ENCODE measurements around the gene LIMS1.
A peak's percentile ranks its signal among the peaks of the same experiment; 100 is the strongest.

- TF ChIP-seq, protein P1, sequence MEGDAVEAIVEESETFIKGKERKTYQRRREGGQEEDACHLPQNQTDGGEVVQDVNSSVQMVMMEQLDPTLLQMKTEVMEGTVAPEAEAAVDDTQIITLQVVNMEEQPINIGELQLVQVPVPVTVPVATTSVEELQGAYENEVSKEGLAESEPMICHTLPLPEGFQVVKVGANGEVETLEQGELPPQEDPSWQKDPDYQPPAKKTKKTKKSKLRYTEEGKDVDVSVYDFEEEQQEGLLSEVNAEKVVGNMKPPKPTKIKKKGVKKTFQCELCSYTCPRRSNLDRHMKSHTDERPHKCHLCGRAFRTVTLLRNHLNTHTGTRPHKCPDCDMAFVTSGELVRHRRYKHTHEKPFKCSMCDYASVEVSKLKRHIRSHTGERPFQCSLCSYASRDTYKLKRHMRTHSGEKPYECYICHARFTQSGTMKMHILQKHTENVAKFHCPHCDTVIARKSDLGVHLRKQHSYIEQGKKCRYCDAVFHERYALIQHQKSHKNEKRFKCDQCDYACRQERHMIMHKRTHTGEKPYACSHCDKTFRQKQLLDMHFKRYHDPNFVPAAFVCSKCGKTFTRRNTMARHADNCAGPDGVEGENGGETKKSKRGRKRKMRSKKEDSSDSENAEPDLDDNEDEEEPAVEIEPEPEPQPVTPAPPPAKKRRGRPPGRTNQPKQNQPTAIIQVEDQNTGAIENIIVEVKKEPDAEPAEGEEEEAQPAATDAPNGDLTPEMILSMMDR (IDR thresholded peaks at IDR 0.05; ENCODE audit: extremely low read depth in 1 of 2, insufficient read depth in 1 of 2, low read depth in 1 of 2, low read length in 2 of 2): no peak
- peak; percentile 93 for TF ChIP-seq POLR2A (IDR thresholded peaks at IDR 0.05; ENCODE audit: low read depth, low read length)
- TF ChIP-seq EZH2 (IDR thresholded peaks at IDR 0.05; ENCODE audit: borderline replicate concordance, low read depth, low read length, severe bottlenecking): no peak
- peak; percentile 6 for TF ChIP-seq MYC (IDR thresholded peaks at IDR 0.05; ENCODE audit: low read depth, low read length)
- TF ChIP-seq POLR2AphosphoS5 (IDR thresholded peaks at IDR 0.05; ENCODE audit: insufficient read depth, low read depth, low read length): peak; percentile 98
- TF ChIP-seq, protein P2, sequence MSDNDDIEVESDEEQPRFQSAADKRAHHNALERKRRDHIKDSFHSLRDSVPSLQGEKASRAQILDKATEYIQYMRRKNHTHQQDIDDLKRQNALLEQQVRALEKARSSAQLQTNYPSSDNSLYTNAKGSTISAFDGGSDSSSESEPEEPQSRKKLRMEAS (IDR thresholded peaks at IDR 0.05; ENCODE audit: insufficient read depth, insufficient read length): no peak
- peak; percentile 96 for TF ChIP-seq GATA2 (IDR thresholded peaks at IDR 0.05; ENCODE audit: insufficient read depth, insufficient read length, low read depth, low read length)
These were observed 60.8 kb downstream of the LIMS1 start for GRCh38 chr2:108594982-108595464.

Data from endothelial cell of umbilical vein (primary cell).